Measurements from ENCODE around the gene NTPCR. TPM values are rescaled to one million over a fixed set of nuclear protein-coding genes. Genes with fewer than 3 reads are reported as not detected.
"Not testable (repeated sequence)": the region's sequence is repeated elsewhere in the genome, so short reads cannot be mapped to it uniquely, and the experiment has no call there.

Gene NTPCR
- 31.8 TPM for total RNA-seq

GRCh38 chr1:232950197-232951176 is at the start of gene NTPCR:
TSS of gene NTPCR (plus strand) at chr1:232950611. CDS start at chr1:232950711, 100 bp downstream.
- DNase-seq (ENCODE audit: low spot score) = peak; percentile 98
- intact Hi-C loops (cut with DNase I) = no loop called here
- peak; percentile 98 for ATAC-seq

GRCh38 chr1:232900818-232901217 is 49.6 kb upstream of the NTPCR start:
- intact Hi-C loops (cut with DNase I) = no loop called here
- ATAC-seq (no peak), DNase-seq (ENCODE audit: low spot score) (no peak)

DNA sequence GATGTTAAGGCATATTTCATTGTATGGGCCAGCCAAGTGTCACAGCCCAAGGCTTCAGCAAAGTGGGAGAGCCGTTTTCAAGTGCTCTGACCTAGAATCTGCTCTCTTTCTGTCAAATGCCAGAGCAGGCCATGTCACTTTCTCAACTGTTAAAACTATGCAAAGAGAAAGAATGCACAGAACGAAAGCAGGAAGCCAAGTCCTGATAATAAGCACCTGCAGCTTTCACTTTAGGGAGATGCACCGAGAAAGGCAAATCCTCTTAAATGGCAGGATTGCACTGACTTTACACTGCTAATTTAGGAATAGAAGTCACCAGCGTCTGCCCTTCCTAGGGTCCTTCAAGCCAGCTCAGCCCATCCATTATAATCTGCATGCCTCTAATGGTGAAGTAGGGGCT is 49.2 kb upstream of the NTPCR start:
- DNase-seq (ENCODE audit: low spot score) = no peak
- no peak for ATAC-seq
- intact Hi-C loops (cut with DNase I) = no loop called here

DNA sequence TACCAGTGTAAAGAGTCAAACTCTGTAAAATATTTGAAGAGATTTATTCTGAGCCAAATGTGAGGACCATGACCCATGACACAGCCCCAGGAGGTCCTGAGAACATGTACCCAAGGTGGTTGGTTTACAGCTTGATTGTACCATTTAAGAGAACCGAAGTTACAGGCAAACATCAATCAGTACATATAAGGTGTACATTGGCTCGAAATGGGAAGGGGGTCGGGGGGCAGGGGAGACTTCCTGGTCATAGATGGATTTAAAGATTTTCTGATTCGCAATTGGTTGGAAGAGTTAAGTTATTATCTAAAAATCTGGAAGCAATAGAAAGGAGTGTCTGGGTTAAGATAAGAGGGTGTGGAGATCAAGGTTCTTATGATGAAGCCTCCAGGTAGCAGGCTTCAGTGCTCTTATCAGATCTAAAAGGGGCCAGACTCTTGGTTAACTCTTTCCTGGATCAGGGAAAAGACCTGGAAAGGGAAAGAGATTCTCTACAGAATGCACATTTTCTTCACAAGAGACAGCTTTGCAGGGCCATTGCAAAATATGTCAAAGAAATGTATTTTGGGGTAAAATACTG is 47.5 kb upstream of the NTPCR start:
- no peak for DNase-seq (ENCODE audit: low spot score)
- intact Hi-C loops (cut with DNase I) = no loop called here

DNA sequence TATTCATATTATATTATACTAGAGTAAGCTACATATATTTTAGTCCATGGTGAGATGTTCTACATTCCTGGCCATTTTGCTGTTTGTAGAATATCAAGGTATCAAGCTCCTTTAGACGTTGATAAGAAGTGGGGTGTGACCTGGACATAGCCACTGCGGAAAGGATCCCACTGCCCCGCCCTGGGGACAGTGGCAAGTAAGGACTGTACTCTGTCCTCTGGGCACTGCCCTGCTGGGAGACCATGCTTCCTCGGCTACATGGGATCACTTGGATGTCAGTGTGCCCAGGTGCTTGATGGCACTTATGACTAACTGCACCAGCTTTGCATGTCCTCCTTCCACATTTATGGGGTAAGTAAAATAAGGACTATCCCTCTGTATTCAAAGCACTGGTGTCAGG is 46.3 kb upstream of the NTPCR start:
- intact Hi-C loops (cut with DNase I) = no loop called here
- ATAC-seq (no peak), DNase-seq (ENCODE audit: low spot score) (no peak)

More for the DNA sequence above, 47.5 kb upstream of the NTPCR start:
- no peak for ATAC-seq

GRCh38 chr1:232904566-232904965 is 45.8 kb upstream of the NTPCR start:
- intact Hi-C loops (cut with DNase I) = no loop called here
- no peak for DNase-seq (ENCODE audit: low spot score)
- no peak for ATAC-seq

DNA sequence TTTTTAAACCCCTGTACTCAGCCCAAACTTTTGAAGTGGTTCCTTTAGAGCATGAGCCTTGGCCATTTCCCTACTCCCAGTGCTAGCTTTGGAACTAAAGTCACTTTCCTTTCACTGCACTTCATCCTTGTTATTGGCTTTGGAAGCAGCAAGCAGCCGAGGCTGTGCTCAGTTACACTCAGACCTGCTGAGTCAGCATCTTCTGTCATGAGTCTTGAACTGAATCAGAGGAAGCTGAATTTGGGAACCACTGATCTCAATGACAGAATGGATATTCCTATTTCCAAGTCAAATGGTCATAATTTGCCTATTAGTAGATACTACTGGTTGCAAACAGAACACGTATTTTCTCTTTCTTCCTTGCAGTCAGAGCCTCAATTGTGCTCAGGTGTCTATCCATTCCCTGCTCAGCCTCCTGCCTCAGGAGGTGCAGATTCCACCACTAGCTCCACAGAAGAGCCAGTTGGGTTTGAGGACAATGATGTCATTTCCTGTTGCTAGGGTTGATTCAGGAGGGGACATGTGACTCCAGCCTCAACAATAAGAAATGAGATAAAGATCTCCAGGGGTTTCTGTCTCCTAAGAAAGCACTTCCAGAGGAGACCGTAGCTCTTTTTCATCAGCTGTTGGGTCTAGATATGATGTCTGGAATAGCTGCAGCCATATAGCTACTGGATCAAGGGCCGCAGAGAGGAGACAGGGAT is 44.9 kb upstream of the NTPCR start:
- DNase-seq (ENCODE audit: low spot score) (no peak), ATAC-seq (no peak)
- intact Hi-C loops (cut with DNase I) = no loop called here

DNA sequence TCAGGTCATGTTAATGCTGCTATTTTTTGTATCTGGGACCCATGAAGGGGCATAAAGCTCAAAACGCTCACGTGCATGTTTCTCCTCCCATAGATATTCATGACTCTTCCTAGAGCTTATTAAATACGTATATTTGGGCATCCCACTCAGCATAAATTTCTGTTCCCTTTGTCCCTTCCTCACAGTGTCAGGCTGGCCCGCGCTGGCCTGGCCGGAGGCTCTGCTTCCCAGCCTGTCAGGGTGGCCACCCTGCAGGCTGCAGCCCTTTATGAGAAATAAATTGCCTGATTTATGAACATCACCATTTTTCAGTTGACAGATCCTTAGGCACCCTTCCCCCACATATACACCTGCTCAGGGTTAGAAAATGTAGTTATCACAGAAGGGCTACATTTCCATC is 44.0 kb upstream of the NTPCR start:
- ATAC-seq (no peak), DNase-seq (ENCODE audit: low spot score) (no peak)
- intact Hi-C loops (cut with DNase I) = no loop called here

GRCh38 chr1:232908831-232909230 is 41.6 kb upstream of the NTPCR start:
- intact Hi-C loops (cut with DNase I) = no loop called here
- DNase-seq (ENCODE audit: low spot score) = no peak
- no peak for ATAC-seq

- ATAC-seq (no peak), DNase-seq (ENCODE audit: low spot score) (no peak)
- intact Hi-C loops (cut with DNase I) = no loop called here
Observed at GRCh38 chr1:232909752-232910151, 40.7 kb upstream of the NTPCR start.

DNA sequence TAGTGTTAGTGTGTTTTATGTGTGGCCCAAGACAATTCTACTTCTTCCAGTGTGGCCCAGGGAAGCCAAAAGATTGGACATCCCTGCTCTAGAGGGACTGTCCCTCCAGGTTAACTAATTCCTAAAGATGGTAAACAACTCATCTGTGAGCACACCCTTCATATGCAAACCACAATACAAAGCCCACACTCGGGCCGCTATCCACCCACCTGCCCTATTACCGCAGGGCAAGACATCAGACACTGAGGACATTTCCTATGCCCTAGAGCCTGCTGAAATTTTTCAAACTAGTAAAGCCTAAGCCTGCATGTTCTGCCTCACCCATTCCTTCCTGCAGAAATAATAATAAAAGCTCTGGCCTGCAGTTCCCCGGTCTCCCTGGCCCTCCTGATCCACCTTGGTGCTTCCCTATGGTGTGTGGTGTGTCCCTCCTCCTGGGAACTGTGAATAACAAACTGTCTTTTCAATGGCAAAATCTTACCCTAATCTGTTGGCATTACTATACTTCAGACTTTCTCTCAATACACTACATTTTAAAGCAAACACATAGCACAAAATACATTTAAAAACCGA is 39.3 kb upstream of the NTPCR start:
- intact Hi-C loops (cut with DNase I) = no loop called here
- no peak for ATAC-seq
- no peak for DNase-seq (ENCODE audit: low spot score)

DNA sequence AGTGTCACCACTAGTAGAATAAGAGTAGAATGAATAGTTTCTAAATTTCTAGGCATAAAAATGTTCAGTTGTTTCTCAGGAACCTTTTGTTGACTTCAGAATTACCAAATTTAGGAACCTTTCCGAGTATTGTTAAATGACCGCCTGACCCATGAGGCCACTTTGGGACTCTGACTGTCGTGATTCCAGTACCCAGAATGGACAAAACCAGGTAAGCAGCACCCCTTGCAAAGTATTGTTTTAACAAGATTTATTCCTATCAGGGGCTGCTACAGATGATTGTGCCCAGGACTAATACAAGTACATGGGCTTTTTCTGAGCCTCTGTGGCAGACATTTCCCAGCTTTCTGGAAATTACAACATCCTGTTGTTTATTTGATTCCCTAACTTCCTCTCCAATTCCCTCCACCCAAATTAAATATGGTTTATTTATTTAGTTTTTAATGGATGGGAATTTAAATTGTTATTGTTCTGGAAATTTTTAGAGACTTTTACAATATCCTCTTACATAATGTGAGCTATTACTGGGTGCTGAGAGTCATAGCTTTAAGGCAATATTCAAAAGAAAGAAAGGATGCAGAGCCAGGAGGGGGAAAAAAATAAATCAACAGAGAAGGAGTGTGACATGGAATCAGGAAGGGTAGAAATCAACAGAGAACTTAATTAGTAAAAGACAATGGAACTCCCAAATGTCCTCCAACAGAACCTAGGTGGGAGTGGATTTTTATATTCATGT is 37.4 kb upstream of the NTPCR start:
- DNase-seq (ENCODE audit: low spot score) = no peak
- intact Hi-C loops (cut with DNase I) = no loop called here
- ATAC-seq = no peak

- intact Hi-C loops (cut with DNase I); DNase-seq (ENCODE audit: low spot score); ATAC-seq: not testable (repeated sequence)
Observed at GRCh38 chr1:232914271-232914670, 36.1 kb upstream of the NTPCR start.

- intact Hi-C loops (cut with DNase I) = no loop called here
- no peak for ATAC-seq
- no peak for DNase-seq (ENCODE audit: low spot score)
Observed at GRCh38 chr1:232915212-232915611, 35.2 kb upstream of the NTPCR start.

DNA sequence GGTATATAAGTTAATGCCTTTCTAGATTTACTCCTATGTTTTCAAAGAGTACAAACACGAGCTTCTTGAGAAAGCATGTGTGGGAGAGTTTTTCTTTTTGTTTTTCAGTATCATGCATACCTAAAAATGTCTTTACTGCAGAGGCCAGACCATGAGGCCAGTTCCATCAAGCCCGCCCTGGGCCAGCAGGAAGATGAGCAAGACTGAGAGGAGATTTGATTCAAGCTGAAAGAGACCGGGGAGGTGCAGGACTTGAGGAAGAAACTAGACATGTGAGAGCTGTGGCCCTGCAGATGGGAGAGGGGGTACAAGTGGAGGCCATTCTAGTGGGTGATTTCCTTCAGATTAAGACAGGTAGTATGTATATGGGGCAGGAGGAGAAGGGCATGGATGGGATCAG is 33.4 kb upstream of the NTPCR start:
- no peak for DNase-seq (ENCODE audit: low spot score)
- no peak for ATAC-seq
- intact Hi-C loops (cut with DNase I) = no loop called here

DNA sequence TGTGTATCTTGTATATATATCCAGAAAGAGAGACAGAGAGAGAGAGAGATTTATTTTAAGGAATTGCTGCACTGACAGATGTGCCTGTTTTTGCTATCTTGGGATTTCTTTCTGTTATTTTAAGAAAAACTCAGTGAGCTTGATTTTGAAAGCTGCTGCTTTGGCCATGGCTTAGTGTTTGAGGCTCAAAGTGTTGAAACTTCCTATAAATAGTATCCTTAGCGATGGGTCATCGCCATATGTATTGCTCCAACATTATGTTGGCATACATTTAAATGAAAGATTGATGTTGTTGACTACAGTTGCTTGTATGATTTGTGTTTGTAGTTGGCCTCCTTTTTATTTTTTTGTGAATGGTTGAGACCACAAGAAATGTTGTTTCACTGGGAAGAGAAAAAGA is 29.0 kb upstream of the NTPCR start:
- DNase-seq (ENCODE audit: low spot score) = no peak
- no peak for ATAC-seq
- intact Hi-C loops (cut with DNase I) = no loop called here

DNA sequence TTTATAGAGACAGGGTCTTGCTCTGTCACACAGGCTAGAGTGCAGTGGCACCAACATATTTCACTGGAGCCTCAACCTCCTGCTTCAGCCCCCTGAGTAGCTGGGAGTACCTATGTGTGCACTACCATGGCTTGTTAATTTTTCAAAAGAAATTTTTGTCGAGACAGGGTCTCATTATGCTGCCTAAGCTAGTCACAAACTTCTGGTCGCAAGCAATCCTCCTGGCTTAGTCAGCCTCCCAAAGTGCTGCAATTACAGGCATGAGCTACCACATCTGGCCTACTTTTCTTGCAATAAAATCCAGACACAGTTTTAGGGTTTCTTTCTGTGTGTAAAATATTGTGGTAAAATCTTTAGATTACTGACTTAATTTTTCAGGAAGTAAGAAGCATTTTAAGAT is 27.9 kb upstream of the NTPCR start:
- ATAC-seq = no peak
- DNase-seq (ENCODE audit: low spot score) = no peak

DNA sequence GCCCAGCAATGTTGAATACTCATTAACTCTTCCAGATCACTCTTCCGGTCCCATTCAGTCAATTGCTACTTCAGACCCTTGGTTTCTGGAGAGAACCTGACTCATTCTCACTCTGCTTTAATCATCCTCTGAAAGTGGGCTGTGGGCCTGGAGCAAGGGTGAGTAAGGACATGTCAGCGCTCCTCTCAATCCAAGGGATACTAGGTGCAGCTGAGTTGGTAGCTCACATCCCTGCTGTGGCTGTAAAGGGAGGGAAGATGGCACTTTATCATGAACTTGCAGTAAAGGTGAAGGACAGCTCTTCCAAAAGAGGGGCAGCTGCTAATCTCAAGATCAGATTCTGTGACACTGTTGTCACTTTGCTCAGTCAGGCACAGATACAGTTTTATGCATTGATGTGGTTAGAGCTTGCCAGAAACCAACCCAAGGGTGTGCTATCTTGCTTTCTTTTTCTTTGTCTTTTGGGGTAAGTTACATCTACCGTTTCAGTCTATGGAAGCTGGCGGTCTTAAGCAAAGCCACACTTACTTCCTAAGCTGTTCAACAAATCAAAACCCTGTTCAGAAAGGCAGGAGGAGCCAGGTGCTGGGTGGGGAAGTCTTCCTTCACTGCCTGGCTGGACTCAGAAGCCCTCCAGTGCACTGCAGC is 26.5 kb upstream of the NTPCR start:
- intact Hi-C loops (cut with DNase I) = no loop called here
- DNase-seq (ENCODE audit: low spot score) (no peak), ATAC-seq (no peak)

More for the DNA sequence above, 27.9 kb upstream of the NTPCR start:
- intact Hi-C loops (cut with DNase I) = no loop called here

Measured in sciatic nerve (tissue), 2 donors.